ENCODE measurements around the gene KLHL25.

KLHL25 gene

GRCh38 chr15:85768595-85769168, 26.0 kb downstream of the KLHL25 start:
- Histone ChIP-seq H3K4me3 (no peak overlapping the region), H3K9ac (ENCODE audit: insufficient read length) (no peak overlapping the region), H3K9me3 (ENCODE audit: low read depth, low read length) (no peaks in the 10 kb centered on the region), H3K27ac (no peak overlapping the region), H3K36me3 (ENCODE audit: insufficient read depth, low read length) (no peaks in the 10 kb centered on the region; the same call in 1 of the 2 replicates)
- no peak for TF ChIP-seq FOXP2 (optimal IDR thresholded peaks at IDR 0.05; ENCODE audit: control extremely low read depth, extremely low read length, insufficient read depth)
- no peak for TF ChIP-seq EZH2 (IDR thresholded peaks at IDR 0.05)
- TF ChIP-seq POLR2AphosphoS5 (IDR thresholded peaks at IDR 0.05; ENCODE audit: borderline replicate concordance, low read depth, low read length): no peak
- no peak for DNase-seq (ENCODE audit: low read depth, low spot score)

- TF ChIP-seq FOXP2 (optimal IDR thresholded peaks at IDR 0.05; ENCODE audit: control extremely low read depth, extremely low read length, insufficient read depth): no peak
- Histone ChIP-seq H3K9ac (ENCODE audit: insufficient read length) (no peak overlapping the region), H3K27ac (no peak overlapping the region), H3K36me3 (ENCODE audit: insufficient read depth, low read length) (no peaks in the 10 kb centered on the region; the same call in 1 of the 2 replicates), H3K4me3 (no peak overlapping the region), H3K9me3 (ENCODE audit: low read depth, low read length) (no peaks in the 10 kb centered on the region)
- no peak for DNase-seq (ENCODE audit: low read depth, low spot score)
Measured at GRCh38 chr15:85767785-85768529, 26.8 kb downstream of the KLHL25 start.

DNA sequence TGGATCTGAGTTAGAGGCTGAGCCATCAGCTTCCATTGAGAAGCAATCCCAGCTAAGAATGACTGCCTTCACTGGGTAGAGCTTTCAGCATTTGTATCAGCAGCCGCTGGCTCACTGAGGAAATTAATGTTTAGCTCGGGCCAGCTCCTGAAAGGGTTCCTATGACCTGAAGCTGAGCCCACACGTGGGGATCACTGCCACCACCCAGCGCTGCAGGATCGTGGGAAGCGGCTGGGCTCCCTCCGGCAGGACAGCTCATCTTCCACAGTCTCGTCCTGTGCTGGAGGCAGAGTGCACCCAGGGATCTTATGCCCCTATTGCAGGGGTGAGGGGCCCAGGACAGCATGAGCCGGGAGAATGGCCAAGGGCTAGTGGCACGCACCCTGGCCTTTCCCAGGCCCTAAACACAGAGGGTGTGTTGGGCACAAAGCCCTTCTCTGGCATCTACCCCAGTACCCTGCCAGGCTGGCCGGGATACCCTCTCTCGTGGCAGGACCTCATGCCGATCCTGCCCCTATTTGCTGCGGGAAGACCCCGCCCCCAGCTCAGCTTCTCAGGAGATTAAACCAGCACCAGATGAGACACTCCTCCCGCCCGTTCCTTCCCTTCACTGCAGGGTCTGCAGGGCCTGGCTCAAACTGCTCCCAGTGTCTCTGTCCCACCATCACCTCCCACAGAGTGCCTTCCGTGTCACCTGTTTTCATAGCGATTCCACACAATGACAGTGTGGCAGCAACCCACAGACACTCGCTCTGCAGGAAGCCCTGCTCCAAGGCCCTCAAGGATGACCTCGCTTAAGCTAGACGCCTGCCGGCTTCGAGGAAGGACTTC, 28.5 kb downstream of the KLHL25 start:
- H3K4me3 ChIP-seq: no peak overlapping the region
- TF ChIP-seq POLR2AphosphoS5 (IDR thresholded peaks at IDR 0.05; ENCODE audit: borderline replicate concordance, low read depth, low read length) (no peak), EZH2 (IDR thresholded peaks at IDR 0.05) (no peak), FOXP2 (optimal IDR thresholded peaks at IDR 0.05; ENCODE audit: control extremely low read depth, extremely low read length, insufficient read depth) (no peak)
- DNase-seq (ENCODE audit: low read depth, low spot score): no peak
- H3K9me3 ChIP-seq (ENCODE audit: low read depth, low read length): no peaks in the 10 kb centered on the region
- no peaks in the 10 kb centered on the region; the same call in 1 of the 2 replicates for H3K36me3 ChIP-seq (ENCODE audit: insufficient read depth, low read length)
- H3K9ac ChIP-seq (ENCODE audit: insufficient read length): no peak overlapping the region
- no peak overlapping the region for H3K27ac ChIP-seq

GRCh38 chr15:85764649-85765277, 30.0 kb downstream of the KLHL25 start:
- Histone ChIP-seq H3K36me3 (ENCODE audit: insufficient read depth, low read length) (no peaks in the 10 kb centered on the region; the same call in 1 of the 2 replicates), H3K9ac (ENCODE audit: insufficient read length) (no peak overlapping the region), H3K9me3 (ENCODE audit: low read depth, low read length) (no peaks in the 10 kb centered on the region), H3K4me3 (no peak overlapping the region), H3K27ac (no peak overlapping the region)
- no peak for DNase-seq (ENCODE audit: low read depth, low spot score)
- TF ChIP-seq EZH2 (IDR thresholded peaks at IDR 0.05): no peak
- TF ChIP-seq POLR2AphosphoS5 (IDR thresholded peaks at IDR 0.05; ENCODE audit: borderline replicate concordance, low read depth, low read length): no peak
- no peak for TF ChIP-seq FOXP2 (optimal IDR thresholded peaks at IDR 0.05; ENCODE audit: control extremely low read depth, extremely low read length, insufficient read depth)

GRCh38 chr15:85763673-85764633, 30.8 kb downstream of the KLHL25 start:
- no peak overlapping the region for H3K9ac ChIP-seq (ENCODE audit: insufficient read length)
- TF ChIP-seq EZH2 (IDR thresholded peaks at IDR 0.05): no peak
- no peak for TF ChIP-seq POLR2AphosphoS5 (IDR thresholded peaks at IDR 0.05; ENCODE audit: borderline replicate concordance, low read depth, low read length)
- TF ChIP-seq FOXP2 (optimal IDR thresholded peaks at IDR 0.05; ENCODE audit: control extremely low read depth, extremely low read length, insufficient read depth): no peak
- H3K4me3 ChIP-seq: no peak overlapping the region
- no peak overlapping the region for H3K27ac ChIP-seq
- H3K9me3 ChIP-seq (ENCODE audit: low read depth, low read length): no peaks in the 10 kb centered on the region
- H3K36me3 ChIP-seq (ENCODE audit: insufficient read depth, low read length): no peaks in the 10 kb centered on the region; the same call in 1 of the 2 replicates
- no peak for DNase-seq (ENCODE audit: low read depth, low spot score)

- no peak for TF ChIP-seq FOXP2 (optimal IDR thresholded peaks at IDR 0.05; ENCODE audit: control extremely low read depth, extremely low read length, insufficient read depth)
- no peak for TF ChIP-seq EZH2 (IDR thresholded peaks at IDR 0.05)
- TF ChIP-seq POLR2AphosphoS5 (IDR thresholded peaks at IDR 0.05; ENCODE audit: borderline replicate concordance, low read depth, low read length): no peak
- H3K9ac ChIP-seq (ENCODE audit: insufficient read length): no peak overlapping the region
- DNase-seq (ENCODE audit: low read depth, low spot score): no peak
- no peak overlapping the region for H3K4me3 ChIP-seq
- H3K9me3 ChIP-seq (ENCODE audit: low read depth, low read length): no peaks in the 10 kb centered on the region
- no peaks in the 10 kb centered on the region for H3K36me3 ChIP-seq (ENCODE audit: insufficient read depth, low read length)
- no peak overlapping the region for H3K27ac ChIP-seq
Measured at GRCh38 chr15:85763157-85763556, 31.6 kb downstream of the KLHL25 start.

DNA sequence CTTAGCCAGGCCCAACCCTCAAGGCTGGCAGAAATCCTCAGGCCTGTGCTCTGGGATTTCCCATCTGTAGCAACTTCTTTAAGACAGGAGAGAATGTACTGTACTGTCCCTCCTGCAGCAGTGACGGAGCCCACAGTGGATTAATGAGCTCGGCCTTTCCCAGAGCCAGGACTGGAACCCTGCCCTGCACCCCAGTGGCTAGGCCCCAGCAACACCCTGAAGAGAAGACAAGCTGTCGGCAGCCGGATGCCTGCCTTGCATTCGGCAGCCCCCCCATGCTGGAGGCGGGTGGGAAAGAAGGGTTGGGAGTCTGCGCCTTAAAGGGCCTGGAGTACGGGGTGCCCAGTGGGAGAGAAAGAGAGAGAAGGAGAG, 32.0 kb downstream of the KLHL25 start:
- no peaks in the 10 kb centered on the region for H3K36me3 ChIP-seq (ENCODE audit: insufficient read depth, low read length)
- no peak for DNase-seq (ENCODE audit: low read depth, low spot score)

More for the DNA sequence above, 32.0 kb downstream of the KLHL25 start:
- H3K4me3 ChIP-seq: no peak overlapping the region
- no peak overlapping the region for H3K27ac ChIP-seq
- no peaks in the 10 kb centered on the region for H3K9me3 ChIP-seq (ENCODE audit: low read depth, low read length)
- no peak for TF ChIP-seq FOXP2 (optimal IDR thresholded peaks at IDR 0.05; ENCODE audit: control extremely low read depth, extremely low read length, insufficient read depth)
- TF ChIP-seq POLR2AphosphoS5 (IDR thresholded peaks at IDR 0.05; ENCODE audit: borderline replicate concordance, low read depth, low read length): no peak
- TF ChIP-seq EZH2 (IDR thresholded peaks at IDR 0.05): no peak
- no peak overlapping the region for H3K9ac ChIP-seq (ENCODE audit: insufficient read length)
